ENCODE results near the gene C4BPA.

DNA sequence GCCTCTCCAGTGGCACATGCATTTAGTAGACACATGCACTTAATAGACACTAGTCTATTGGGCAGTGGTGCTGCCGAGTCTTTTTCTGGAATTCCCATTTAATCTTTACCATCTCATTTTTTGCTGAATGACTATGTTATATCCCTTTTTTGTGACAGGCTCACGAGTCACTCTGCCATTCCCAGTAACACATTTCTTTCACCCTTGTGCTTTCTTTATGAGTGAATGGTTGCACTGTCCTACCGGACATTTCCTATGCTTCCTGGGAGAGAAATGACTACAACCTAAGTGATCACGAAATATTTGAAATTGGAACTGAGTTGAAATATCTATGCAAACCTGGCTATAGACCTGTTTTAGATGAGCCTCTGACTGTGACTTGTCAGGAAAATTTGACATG lies 70.9 kb downstream of the C4BPA start:
- TF ChIP-seq, protein P1, sequence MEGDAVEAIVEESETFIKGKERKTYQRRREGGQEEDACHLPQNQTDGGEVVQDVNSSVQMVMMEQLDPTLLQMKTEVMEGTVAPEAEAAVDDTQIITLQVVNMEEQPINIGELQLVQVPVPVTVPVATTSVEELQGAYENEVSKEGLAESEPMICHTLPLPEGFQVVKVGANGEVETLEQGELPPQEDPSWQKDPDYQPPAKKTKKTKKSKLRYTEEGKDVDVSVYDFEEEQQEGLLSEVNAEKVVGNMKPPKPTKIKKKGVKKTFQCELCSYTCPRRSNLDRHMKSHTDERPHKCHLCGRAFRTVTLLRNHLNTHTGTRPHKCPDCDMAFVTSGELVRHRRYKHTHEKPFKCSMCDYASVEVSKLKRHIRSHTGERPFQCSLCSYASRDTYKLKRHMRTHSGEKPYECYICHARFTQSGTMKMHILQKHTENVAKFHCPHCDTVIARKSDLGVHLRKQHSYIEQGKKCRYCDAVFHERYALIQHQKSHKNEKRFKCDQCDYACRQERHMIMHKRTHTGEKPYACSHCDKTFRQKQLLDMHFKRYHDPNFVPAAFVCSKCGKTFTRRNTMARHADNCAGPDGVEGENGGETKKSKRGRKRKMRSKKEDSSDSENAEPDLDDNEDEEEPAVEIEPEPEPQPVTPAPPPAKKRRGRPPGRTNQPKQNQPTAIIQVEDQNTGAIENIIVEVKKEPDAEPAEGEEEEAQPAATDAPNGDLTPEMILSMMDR (conservative IDR thresholded peaks at IDR 0.05; ENCODE audit: low read length) = no peak
- no peak for TF ChIP-seq EZH2phosphoT487 (IDR thresholded peaks at IDR 0.05; ENCODE audit: borderline replicate concordance)
